ENCODE data around the gene NSUN3. TPM values are rescaled to one million over a fixed set of nuclear protein-coding genes. Genes with fewer than 3 reads are reported as not detected.
"Not testable (repeated sequence)": the region's sequence is repeated elsewhere in the genome, so short reads cannot be mapped to it uniquely, and the experiment has no call there.

The NSUN3 gene
- total RNA-seq (2014; rRNA removed; shearing (Covaris generic)): 13.9 and 21.5 TPM in 2 replicates

- DNase-seq (ENCODE audit: low spot score): peak; percentile 98
Measured at GRCh38 chr3:94062513-94063404, at the start of gene NSUN3, which contains the start of gene DHFR2. Gene NSUN3 (plus strand): TSS chr3:94063061. CDS start chr3:94063127, 66 bp downstream. Gene DHFR2 (minus strand): TSS chr3:94062916. CDS start chr3:94061511, 1,405 bp downstream.

- no peak for DNase-seq (ENCODE audit: low spot score)
Measured at GRCh38 chr3:94015025-94015424, 47.8 kb upstream of the NSUN3 start.

GRCh38 chr3:94019659-94020058 is 43.2 kb upstream of the NSUN3 start:
- no peak for DNase-seq (ENCODE audit: low spot score)

GRCh38 chr3:94020293-94020692 is 42.6 kb upstream of the NSUN3 start:
- no peak for DNase-seq (ENCODE audit: low spot score)

GRCh38 chr3:94024385-94024784 is 38.5 kb upstream of the NSUN3 start:
- no peak for DNase-seq (ENCODE audit: low spot score)

- DNase-seq (ENCODE audit: low spot score): peak; percentile 32
Measured at GRCh38 chr3:94026623-94027022, 36.2 kb upstream of the NSUN3 start.

- peak; percentile 97 for DNase-seq (ENCODE audit: low spot score)
Measured at GRCh38 chr3:94028093-94028837, 34.6 kb upstream of the NSUN3 start, which contains the start of gene STX19. Gene STX19 (minus strand): TSS chr3:94028597. CDS start chr3:94015269, 13,328 bp downstream.

GRCh38 chr3:94036909-94037507 is 25.9 kb upstream of the NSUN3 start:
- peak; percentile 75 for DNase-seq (ENCODE audit: low spot score)

- DNase-seq (ENCODE audit: low spot score): no peak
Measured at GRCh38 chr3:94043285-94043684, 19.6 kb upstream of the NSUN3 start.

- not testable (repeated sequence) for DNase-seq (ENCODE audit: low spot score)
Measured at GRCh38 chr3:94044100-94044936, 18.5 kb upstream of the NSUN3 start.

- no peak for DNase-seq (ENCODE audit: low spot score)
Measured at GRCh38 chr3:94046533-94046932, 16.3 kb upstream of the NSUN3 start.

GRCh38 chr3:94049267-94049666 is 13.6 kb upstream of the NSUN3 start:
- no peak for DNase-seq (ENCODE audit: low spot score)

- no peak for DNase-seq (ENCODE audit: low spot score)
Measured at GRCh38 chr3:94050546-94050945, 12.3 kb upstream of the NSUN3 start.

- no peak for DNase-seq (ENCODE audit: low spot score)
Measured at GRCh38 chr3:94061297-94061696, 1.6 kb upstream of the NSUN3 start.

GRCh38 chr3:94063496-94064119 is 747 bp downstream of the NSUN3 start:
- no peak for DNase-seq (ENCODE audit: low spot score)

- DNase-seq (ENCODE audit: low spot score): no peak
Measured at GRCh38 chr3:94064243-94064860, 1.5 kb downstream of the NSUN3 start.

GRCh38 chr3:94065122-94065521 is 2.3 kb downstream of the NSUN3 start:
- DNase-seq (ENCODE audit: low spot score): no peak

GRCh38 chr3:94065819-94066480 is 3.1 kb downstream of the NSUN3 start:
- DNase-seq (ENCODE audit: low spot score): no peak
